Measurements from ENCODE around the gene NECAB3. TPM values are rescaled to one million over a fixed set of nuclear protein-coding genes. Genes with fewer than 3 reads are reported as not detected.

Gene NECAB3
- total and polyA plus RNA-seq, 2 of the 4 experiments (the other 2 are of a cell fraction) = 8.6 to 28.4 TPM

GRCh38 chr20:33635341-33635740, 38.9 kb downstream of the NECAB3 start:
- Histone ChIP-seq H4K5ac (ENCODE audit: low read depth, low read length) (no peak overlapping the region), H2BK20ac (ENCODE audit: low read depth, low read length) (no peak overlapping the region), H4K8ac (ENCODE audit: low read depth in 2 of 2, low read length in 2 of 2) (no peak overlapping the region), H3K56ac (ENCODE audit: extremely low read depth, insufficient read depth, low read length) (no peak overlapping the region), H2BK120ac (ENCODE audit: low read depth, low read length) (no peak overlapping the region), H2BK5ac (ENCODE audit: low read depth, low read length, poor library complexity, severe bottlenecking) (no peak overlapping the region), H2AK5ac (ENCODE audit: low read depth, low read length) (no peak overlapping the region), H3K9me3 (ENCODE audit: control insufficient read depth, insufficient read depth, low read length) (no peaks in the 10 kb centered on the region), H3K27ac (ENCODE audit: insufficient read depth, low read length) (no peak overlapping the region), H2AFZ (replicated peaks; ENCODE audit: low read length, poor library complexity) (no peak overlapping the region), H4K20me1 (ENCODE audit: insufficient read depth, low read length) (no peaks in the 10 kb centered on the region; the same call in 1 of the 2 replicates), H2AK9ac (replicated peaks; ENCODE audit: low read depth, low read length, poor library complexity) (no peak overlapping the region), H3K36me3 (ENCODE audit: control insufficient read depth, insufficient read depth, low read length) (peaks cover 39% of the 10 kb centered on the region), H3K27me3 (ENCODE audit: control insufficient read depth, insufficient read depth, low read length) (no peaks in the 10 kb centered on the region), H3K9me1 (ENCODE audit: insufficient read depth, low read length) (peaks cover 16% of the 10 kb centered on the region; the same call in 1 of the 2 replicates), H3K4me3 (ENCODE audit: insufficient read depth, low read depth, low read length) (no peak overlapping the region), H3K9ac (ENCODE audit: low read depth, low read length) (no peak overlapping the region), H2BK15ac (ENCODE audit: low read depth, low read length) (no peak overlapping the region), H3K79me1 (ENCODE audit: low read depth in 1 of 2, low read length in 2 of 2) (no peaks in the 10 kb centered on the region), H3K14ac (replicated peaks; ENCODE audit: low read depth, low read length) (no peak overlapping the region), H3K4me2 (ENCODE audit: low read depth, low read length) (no peak overlapping the region), H3K18ac (ENCODE audit: low read depth, low read length) (no peak overlapping the region), H3K23ac (ENCODE audit: low read depth, low read length) (no peak overlapping the region), H4K91ac (ENCODE audit: insufficient read depth, low read depth, low read length) (no peak overlapping the region), H3K4ac (ENCODE audit: low read depth, low read length) (no peak overlapping the region), H3K4me1 (ENCODE audit: control insufficient read depth, insufficient read depth, low read length) (no peaks in the 10 kb centered on the region; the same call in 1 of the 2 replicates)
- intact Hi-C loops (cut with micrococcal nuclease) (no loop called here), dilution Hi-C loops (cut with HindIII; ENCODE audit: low sequenced_read_pairs, unreplicated experiment) (no loop called here), in situ Hi-C loops (cut with MboI; ENCODE audit: low sequenced_read_pairs) (no loop called here)
- BruUV-seq (replicated peaks) = no TSS peak
- WGBS, 2 experiments (ENCODE audit: extremely low coverage in 2 of 2, insufficient read length in 1 of 2) = no CpG with 5 or more reads among the region's 3 CpGs
- TF ChIP-seq MAZ (IDR thresholded peaks at IDR 0.05; ENCODE audit: borderline replicate concordance, low read depth, low read length) (no peak), RCOR1 (IDR thresholded peaks at IDR 0.05; ENCODE audit: insufficient replicate concordance, low read length) (no peak), MAFK (IDR thresholded peaks at IDR 0.05; ENCODE audit: low read depth, low read length) (no peak), NFE2L2 (IDR thresholded peaks at IDR 0.05; ENCODE audit: low read depth, low read length) (no peak), ELK1 (IDR thresholded peaks at IDR 0.05; ENCODE audit: borderline replicate concordance, low read depth, low read length) (no peak), CEBPB (IDR thresholded peaks at IDR 0.05; ENCODE audit: low read depth, low read length) (no peak), FOS (IDR thresholded peaks at IDR 0.05; ENCODE audit: low read depth, low read length) (no peak), RAD21 (IDR thresholded peaks at IDR 0.05; ENCODE audit: low read length) (no peak)
- TF ChIP-seq, protein P1, sequence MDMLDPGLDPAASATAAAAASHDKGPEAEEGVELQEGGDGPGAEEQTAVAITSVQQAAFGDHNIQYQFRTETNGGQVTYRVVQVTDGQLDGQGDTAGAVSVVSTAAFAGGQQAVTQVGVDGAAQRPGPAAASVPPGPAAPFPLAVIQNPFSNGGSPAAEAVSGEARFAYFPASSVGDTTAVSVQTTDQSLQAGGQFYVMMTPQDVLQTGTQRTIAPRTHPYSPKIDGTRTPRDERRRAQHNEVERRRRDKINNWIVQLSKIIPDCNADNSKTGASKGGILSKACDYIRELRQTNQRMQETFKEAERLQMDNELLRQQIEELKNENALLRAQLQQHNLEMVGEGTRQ (IDR thresholded peaks at IDR 0.05; ENCODE audit: low read depth, low read length) = no peak
- ChIA-PET POLR2A (ENCODE audit: unreplicated experiment) (interaction anchor here (0.5 kb wide), 1 partner anchor 132 kb away, joined by 5 read pairs; no protein-coding TSS in a partner anchor), CTCF (interaction anchor here (0.6 kb wide), 1 partner anchor 119 kb away, joined by 3 read pairs; no protein-coding TSS in a partner anchor)
- ATAC-seq (ENCODE audit: low read depth) (no peak), DNase-seq (no peak)

All from IMR-90 (cell line).